T-cell (primary cell): ENCODE measurements around the gene CKAP2L. TPM values are rescaled to one million over a fixed set of nuclear protein-coding genes. Genes with fewer than 3 reads are reported as not detected.

Experiments used
- ATAC-seq, 4 experiments: fragments of 200-7000 bp in 3 of 4; fragments of 150-1000 bp in 1 of 4; cut with Tn5 transposase; replicated peaks in 1 of 4; 1 replicate in 3 of 4; 2 replicates in 1 of 4; pipeline ENCODE4 v1.10.0; 2021; ENCODE audit warnings: moderate library complexity in 3 of 4, mild to moderate bottlenecking in 2 of 4, moderate number of reproducible peaks in 1 of 4
- CTCF ChIA-PET, 2 donors: fragments of 300-600 bp; sonication (Branson Sonifier 250); formaldehyde crosslinking; loops; one replicate each; lab custom pipeline; 2022; ENCODE audit warnings: antibody characterized with exemption in 2 of 2; lab: Charles Lee
- POLR2A ChIA-PET, 2 donors: fragments of 300-600 bp; sonication (Branson Sonifier 250); formaldehyde crosslinking; loops; one replicate each; lab custom pipeline; 2022; ENCODE audit warnings: antibody characterized with exemption in 2 of 2; lab: Charles Lee
- DNase-seq, 35 experiments: peaks; one replicate each; pipeline versions ENCODE4 v3.0.0 to v3.0.0-alpha.2; 2013 to 2023
- H3K27ac ChIP-seq: one replicate; pipeline ENCODE4 v1.5.1; 2013; ENCODE audit warnings: low read length
- H3K27me3 ChIP-seq, 2 experiments: replicated peaks in 1 of 2; 1 replicate in 1 of 2; 2 replicates in 1 of 2; pipeline versions ENCODE4 v1.6.1 to v1.7.0; 2013; ENCODE audit warnings: low read length in 1 of 2, mixed read lengths in 1 of 2; ENCODE audit not compliant: control insufficient read depth in 2 of 2, insufficient read depth in 2 of 2; ENCODE audit errors: extremely low read depth in 1 of 2
- H3K36me3 ChIP-seq, 2 donors: 1 replicate in 1 of 2; 2 replicates in 1 of 2; pipeline versions ENCODE4 v1.6.1 to v1.7.0; 2013; ENCODE audit warnings: low read length in 1 of 2; ENCODE audit not compliant: control insufficient read depth in 2 of 2, insufficient read depth in 1 of 2; ENCODE audit errors: extremely low read depth in 1 of 2
- H3K4me1 ChIP-seq, 2 experiments: 1 replicate in 1 of 2; 2 replicates in 1 of 2; pipeline versions ENCODE4 v1.6.1 to v1.7.0; 2013; ENCODE audit warnings: low read length in 2 of 2, mixed read lengths in 1 of 2; ENCODE audit not compliant: insufficient read depth in 2 of 2, control insufficient read depth in 1 of 2; ENCODE audit errors: extremely low read depth in 1 of 2
- H3K4me3 ChIP-seq, 2 donors: 1 replicate in 1 of 2; 2 replicates in 1 of 2; pipeline versions ENCODE4 v1.5.1 to v1.7.0; 2013; ENCODE audit warnings: mild to moderate bottlenecking in 2 of 2, low read length in 1 of 2, moderate library complexity in 1 of 2; ENCODE audit not compliant: control insufficient read depth in 1 of 2; ENCODE audit errors: extremely low read depth in 1 of 2
- H3K9me3 ChIP-seq: 2 replicates; pipeline ENCODE4 v1.7.0; 2013
- H3K27ac Mint-ChIP-seq, 2 donors: one replicate each; pipeline ENCODE4 v1.8.0; 2020 to 2021; ENCODE audit warnings: mild to moderate bottlenecking in 2 of 2, mixed read lengths in 2 of 2
- H3K27me3 Mint-ChIP-seq, 2 donors: one replicate each; pipeline ENCODE4 v1.8.0; 2021 to 2022; ENCODE audit warnings: mixed read lengths in 2 of 2
- H3K36me3 Mint-ChIP-seq: one replicate; pipeline ENCODE4 v1.8.0; 2021; ENCODE audit warnings: mixed read lengths
- H3K4me1 Mint-ChIP-seq, 3 donors: one replicate each; pipeline ENCODE4 v1.8.0; 2020 to 2022; ENCODE audit warnings: mixed read lengths in 3 of 3, mild to moderate bottlenecking in 1 of 3
- H3K4me3 Mint-ChIP-seq, 3 donors: one replicate each; pipeline ENCODE4 v1.8.0; 2020 to 2022; ENCODE audit warnings: mild to moderate bottlenecking in 3 of 3, mixed read lengths in 3 of 3, moderate library complexity in 3 of 3
- H3K9me3 Mint-ChIP-seq, 3 donors: one replicate each; pipeline ENCODE4 v1.8.0; 2020 to 2022; ENCODE audit warnings: mixed read lengths in 3 of 3
- WGBS: methylation state at CpG from one replicate; pipeline ENCODE4 v1.1.5; 2013; ENCODE audit warnings: missing lambda C conversion rate; ENCODE audit not compliant: insufficient coverage; 5-methylcytosine and 5-hydroxymethylcytosine counted together
- total RNA-seq, 35 experiments: library from RNA in 6 of 35; stranded (reverse) in 6 of 35; fragments of 120-200 nt in 1 of 35; gene quantifications; one replicate each; pipeline versions ENCODE4 v1.2.1 to v1.2.4 and lab custom pipeline; 2013 to 2026

The CKAP2L gene
- total RNA-seq, 5 donors from 2014 or later (not counting 1 experiment from before 2014, with no cell fraction given), result 0.22 to 1.5 (median 0.33) TPM

DNA sequence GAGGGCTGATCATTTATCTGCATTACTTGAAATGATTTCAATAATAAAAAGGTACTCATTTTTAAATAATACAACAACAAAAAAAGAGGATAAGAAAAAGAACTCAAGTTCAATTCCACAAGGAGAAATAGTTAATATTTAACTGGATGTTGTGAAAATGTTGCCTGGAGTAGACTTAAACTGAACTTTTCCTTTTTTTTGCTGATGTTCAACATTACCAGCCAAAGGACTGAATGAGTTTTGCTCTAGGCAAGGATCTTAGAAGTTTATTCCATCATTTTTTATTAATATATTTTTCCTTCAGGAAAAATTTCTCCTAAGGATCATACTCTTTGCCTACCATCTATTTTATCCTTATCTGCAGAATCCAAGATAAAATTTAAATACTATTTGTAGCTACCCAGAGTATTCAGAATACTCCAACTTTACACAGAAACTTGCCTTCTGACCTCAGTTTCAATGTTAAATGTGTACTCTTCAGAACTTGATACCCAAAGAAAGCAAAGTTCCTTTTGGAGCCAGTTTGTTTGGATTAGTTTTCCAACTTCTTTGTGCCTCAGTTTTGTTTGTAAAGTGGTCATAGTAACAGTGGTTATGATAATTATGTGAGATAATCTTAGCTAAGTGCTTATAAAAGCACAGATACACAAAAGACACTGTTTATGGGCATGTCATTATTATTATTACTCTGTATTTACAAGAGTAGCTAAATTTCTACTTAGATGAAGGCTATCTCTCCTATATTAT lies 12.8 kb downstream of the CKAP2L start:
- no peaks in the 10 kb centered on the region for H3K36me3 ChIP-seq
- no peaks in the 10 kb centered on the region for H3K27me3 ChIP-seq
- H3K4me1 ChIP-seq, result peaks cover 2 to 11% of the 10 kb centered on the region in 2 experiments
- Mint-ChIP-seq H3K4me1 (peaks cover 8 to 34% (median 10%) of the 10 kb centered on the region in 3 donors), H3K27me3 (no peaks in the 10 kb centered on the region), H3K27ac (no peak overlapping the region), H3K9me3 (no peaks in the 10 kb centered on the region), H3K4me3 (no peak overlapping the region), H3K36me3 (no peaks in the 10 kb centered on the region)
- no peak overlapping the region for H3K4me3 ChIP-seq
- no peaks in the 10 kb centered on the region for H3K9me3 ChIP-seq
- no peak overlapping the region for H3K27ac ChIP-seq
- POLR2A ChIA-PET, result interaction anchor here in 1 of 2 donors (0.5 to 0.6 kb wide), 2 partner anchors 150 to 267 kb away, joined by 4 read pairs; no protein-coding TSS in a partner anchor
- CTCF ChIA-PET, result interaction anchor here (0.5 to 5.8 kb wide), 6 partner anchors 15 to 190 kb away, joined by 3 to 67 read pairs (median 7); no protein-coding TSS in a partner anchor
- no peak for DNase-seq
- no peak for ATAC-seq

DNA sequence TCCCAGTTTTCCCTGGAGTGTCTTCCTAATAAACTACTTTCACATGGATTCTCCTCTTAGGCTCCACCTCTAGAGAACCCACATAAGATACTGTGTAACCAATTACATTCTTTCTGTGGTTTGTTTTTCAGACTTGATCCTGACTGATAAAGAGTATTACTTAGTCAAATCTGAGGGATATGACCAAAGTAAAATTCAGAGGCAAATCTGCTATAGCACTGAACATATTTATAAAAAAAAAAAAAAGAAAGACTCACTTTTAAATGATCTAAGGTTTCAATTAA lies 13.9 kb downstream of the CKAP2L start:
- H3K27me3 ChIP-seq, result no peaks in the 10 kb centered on the region
- H3K9me3 Mint-ChIP-seq, result no peaks in the 10 kb centered on the region
- ChIA-PET CTCF (interaction anchor here (0.6 to 5.8 kb wide), 5 partner anchors 12 to 208 kb away, joined by 3 to 67 read pairs (median 11); no protein-coding TSS in a partner anchor), POLR2A (no interaction called here)
- H3K4me1 ChIP-seq, result peaks cover 2 to 11% of the 10 kb centered on the region in 2 experiments
- H3K9me3 ChIP-seq, result no peaks in the 10 kb centered on the region
- no peak for DNase-seq
- peak overlapping the region in 2 of 3 donors; percentile 21 to 60 for H3K4me3 Mint-ChIP-seq
- no peak for ATAC-seq
- H3K27ac ChIP-seq, result no peak overlapping the region
- H3K36me3 ChIP-seq, result no peaks in the 10 kb centered on the region
- H3K27ac Mint-ChIP-seq, result peak overlapping the region in 1 of 2 donors; percentile 74
- no peaks in the 10 kb centered on the region for H3K27me3 Mint-ChIP-seq
- H3K4me1 Mint-ChIP-seq, result peaks cover 8 to 27% (median 10%) of the 10 kb centered on the region in 3 donors
- H3K4me3 ChIP-seq, result no peak overlapping the region
- no peaks in the 10 kb centered on the region for H3K36me3 Mint-ChIP-seq

DNA sequence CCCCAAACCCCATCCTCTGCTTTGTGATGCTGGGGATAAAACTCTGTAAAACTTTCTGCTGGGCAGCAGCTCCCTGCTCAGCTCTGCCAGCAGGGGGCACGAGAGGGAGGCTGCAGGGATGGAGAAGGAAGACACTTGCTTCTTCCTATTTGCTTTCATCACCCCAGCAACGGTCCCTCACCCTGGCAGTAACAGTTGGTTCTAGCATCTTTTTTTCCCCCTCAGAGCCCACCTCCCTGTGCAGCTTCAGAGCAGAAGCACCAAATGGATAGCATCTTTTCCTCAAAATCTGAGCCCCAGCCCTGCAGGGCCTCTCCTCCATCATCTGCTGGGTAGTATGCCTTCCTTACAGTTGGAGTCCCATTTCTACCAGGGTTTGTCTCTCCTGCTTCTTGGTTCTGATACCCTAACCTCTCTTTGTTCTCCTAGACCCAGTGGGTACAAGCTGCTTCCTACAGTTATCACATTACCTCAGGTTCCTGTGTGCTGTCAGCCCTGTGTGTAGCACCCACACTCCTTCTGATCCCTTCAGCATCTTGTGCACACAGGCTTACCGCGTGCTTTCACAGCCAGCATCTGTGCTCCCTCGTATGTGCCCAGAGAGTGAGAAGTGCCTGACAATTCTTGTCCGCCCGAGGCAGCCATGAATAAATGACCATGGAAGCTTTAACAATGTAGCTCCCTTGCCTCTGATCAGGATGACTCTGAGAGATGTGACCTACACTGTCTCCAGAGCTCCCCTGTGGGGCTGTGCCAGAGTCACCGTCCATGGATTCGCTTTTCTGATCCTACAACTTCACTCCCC lies 14.5 kb downstream of the CKAP2L start:
- no peak overlapping the region for H3K4me3 ChIP-seq
- no peaks in the 10 kb centered on the region for H3K9me3 Mint-ChIP-seq
- peak overlapping the region; percentile 21 to 60 (median 34) for H3K4me3 Mint-ChIP-seq

DNA sequence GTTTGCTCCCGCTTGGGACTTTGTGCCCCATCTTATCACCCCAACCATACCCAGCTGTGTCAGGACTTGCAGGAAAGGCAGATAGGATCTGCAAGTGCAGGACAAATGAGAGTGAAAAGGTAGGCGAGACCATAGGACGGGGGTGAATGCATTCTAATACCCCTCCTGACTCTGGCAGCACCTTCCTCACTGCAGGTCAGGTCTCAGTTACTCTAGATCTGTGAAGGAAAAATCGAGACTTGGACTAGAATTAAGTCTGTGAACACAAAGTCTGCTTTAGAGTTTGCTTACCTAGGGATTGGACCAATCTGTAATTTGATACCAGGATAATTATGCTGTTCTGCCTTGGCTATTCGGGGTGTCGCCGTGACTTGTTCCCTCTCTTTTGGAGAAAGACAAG lies 23.9 kb downstream of the CKAP2L start:
- ChIA-PET POLR2A (interaction anchor here in 1 of 2 donors (0.7 kb wide), 1 partner anchor 107 kb away, joined by 4 read pairs; no protein-coding TSS in a partner anchor), CTCF (interaction anchor here (0.5 to 1.0 kb wide), 2 partner anchors 13 to 160 kb away, joined by 3 to 4 read pairs; no protein-coding TSS in a partner anchor)
- no peaks in the 10 kb centered on the region for H3K9me3 Mint-ChIP-seq
- ATAC-seq, result no peak
- H3K27ac Mint-ChIP-seq, result no peak overlapping the region
- no peaks in the 10 kb centered on the region for H3K9me3 ChIP-seq
- WGBS, result 92% methylated on average over 4 of the region's 7 CpGs
- H3K36me3 Mint-ChIP-seq, result no peaks in the 10 kb centered on the region
- H3K27me3 ChIP-seq, result no peaks in the 10 kb centered on the region
- no peaks in the 10 kb centered on the region for H3K4me1 Mint-ChIP-seq
- H3K4me1 ChIP-seq, result no peaks in the 10 kb centered on the region
- H3K27ac ChIP-seq, result no peak overlapping the region
- DNase-seq, result no peak
- no peak overlapping the region for H3K4me3 Mint-ChIP-seq
- H3K36me3 ChIP-seq, result no peaks in the 10 kb centered on the region
- no peak overlapping the region for H3K4me3 ChIP-seq
- H3K27me3 Mint-ChIP-seq, result no peaks in the 10 kb centered on the region

More for the DNA sequence above, 14.5 kb downstream of the CKAP2L start:
- Mint-ChIP-seq H3K27me3 (no peaks in the 10 kb centered on the region), H3K4me1 (peaks cover 8 to 23% (median 10%) of the 10 kb centered on the region in 3 donors), H3K36me3 (no peaks in the 10 kb centered on the region), H3K27ac (peak overlapping the region; percentile 4 to 74)
- no peaks in the 10 kb centered on the region for H3K36me3 ChIP-seq
- ATAC-seq (peak; percentile 90 to 96 (median 90)), DNase-seq (peak; percentile 56 to 87 (median 75))
- CTCF ChIA-PET, result interaction anchor here (0.6 to 5.8 kb wide), 14 partner anchors 13 to 692 kb away, joined by 3 to 67 read pairs (median 4); no protein-coding TSS in a partner anchor
- H3K27ac ChIP-seq, result peak overlapping the region; percentile 44
- 56% methylated on average over 8 of the region's 9 CpGs for WGBS
- H3K4me1 ChIP-seq, result peaks cover 2 to 11% of the 10 kb centered on the region in 2 experiments
- no peaks in the 10 kb centered on the region for H3K9me3 ChIP-seq
- no peaks in the 10 kb centered on the region for H3K27me3 ChIP-seq
- POLR2A ChIA-PET, result interaction anchor here (0.5 to 0.7 kb wide), 3 partner anchors 10 to 232 kb away, joined by 3 to 7 read pairs (median 3); no protein-coding TSS in a partner anchor

DNA sequence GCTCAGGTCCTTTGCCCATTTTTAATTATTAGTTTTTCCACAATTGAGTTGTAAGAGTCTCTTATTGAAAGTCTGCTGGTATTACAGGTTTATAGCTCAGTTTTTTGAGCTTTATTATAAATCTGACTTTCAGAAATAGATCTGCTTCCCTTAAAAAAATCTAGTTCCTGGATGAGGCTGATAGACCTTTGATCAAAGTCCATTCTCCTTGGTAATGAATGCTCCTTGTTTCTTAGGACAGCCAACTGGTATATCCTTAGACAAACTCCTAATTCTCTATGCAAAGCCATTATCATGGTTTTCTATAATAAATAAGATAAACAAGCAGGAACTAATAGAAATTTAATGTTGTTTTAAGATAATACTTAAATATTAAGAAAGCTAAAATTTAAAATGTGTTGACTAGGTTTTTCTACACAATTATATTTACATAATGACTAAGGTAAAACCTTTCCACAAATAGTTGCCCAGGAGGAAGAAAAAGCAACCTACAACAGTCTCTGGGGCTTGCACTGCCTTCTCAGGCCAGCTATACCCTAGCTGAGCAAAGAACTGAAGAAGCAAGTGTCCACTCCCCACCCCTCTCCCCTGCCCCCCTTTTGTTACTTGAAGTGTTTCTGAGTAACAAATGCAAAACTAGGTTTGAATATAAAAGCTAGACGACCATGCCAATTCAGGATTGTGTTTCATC lies 26.7 kb downstream of the CKAP2L start:
- Mint-ChIP-seq H3K4me3 (no peak overlapping the region), H3K36me3 (no peaks in the 10 kb centered on the region), H3K4me1 (no peaks in the 10 kb centered on the region), H3K27me3 (no peaks in the 10 kb centered on the region), H3K27ac (no peak overlapping the region), H3K9me3 (no peaks in the 10 kb centered on the region)
- ChIA-PET CTCF (interaction anchor here in 1 of 2 donors (1.3 to 2.0 kb wide), 2 partner anchors 11 kb away, joined by 3 to 13 read pairs; no protein-coding TSS in a partner anchor), POLR2A (no interaction called here)
- no peaks in the 10 kb centered on the region for H3K36me3 ChIP-seq
- H3K4me1 ChIP-seq, result no peaks in the 10 kb centered on the region
- ATAC-seq, result no peak
- no CpG with 5 or more reads among the region's 1 CpG for WGBS
- H3K9me3 ChIP-seq, result no peaks in the 10 kb centered on the region
- no peak overlapping the region for H3K4me3 ChIP-seq
- H3K27me3 ChIP-seq, result no peaks in the 10 kb centered on the region
- DNase-seq, result no peak
- H3K27ac ChIP-seq, result no peak overlapping the region

DNA sequence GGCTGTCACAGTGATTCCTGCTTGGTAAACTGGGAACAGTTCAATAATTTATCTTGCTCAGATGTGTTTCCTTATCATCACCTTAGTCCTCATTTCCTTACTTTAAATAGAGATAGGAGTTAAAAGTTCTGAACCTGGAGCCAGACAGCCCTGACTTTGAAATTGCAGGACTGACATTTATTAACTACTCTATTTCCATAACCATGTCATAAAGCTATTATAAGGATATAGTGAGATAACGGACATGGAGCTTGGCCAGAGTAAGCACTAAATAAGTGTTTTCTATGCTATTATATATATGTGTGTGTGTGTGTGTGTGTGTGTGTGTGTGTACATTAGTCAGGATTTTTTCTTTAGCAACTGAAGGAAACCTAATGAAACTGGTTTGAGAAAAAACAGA lies 30.5 kb downstream of the CKAP2L start:
- ATAC-seq, result no peak
- Histone ChIP-seq H3K27ac (no peak overlapping the region), H3K9me3 (no peaks in the 10 kb centered on the region), H3K36me3 (no peaks in the 10 kb centered on the region), H3K4me1 (no peaks in the 10 kb centered on the region), H3K27me3 (peaks cover 0 to 6% of the 10 kb centered on the region in 2 experiments), H3K4me3 (no peak overlapping the region)
- no CpG with 5 or more reads among the region's 1 CpG for WGBS
- H3K9me3 Mint-ChIP-seq, result no peaks in the 10 kb centered on the region
- CTCF ChIA-PET, result interaction anchor here in 1 of 2 donors (0.7 kb wide), 1 partner anchor 21 kb away, joined by 4 read pairs; no protein-coding TSS in a partner anchor
- H3K27ac Mint-ChIP-seq, result no peak overlapping the region
- no peaks in the 10 kb centered on the region for H3K36me3 Mint-ChIP-seq
- no peaks in the 10 kb centered on the region for H3K27me3 Mint-ChIP-seq
- no peak for DNase-seq
- no peaks in the 10 kb centered on the region for H3K4me1 Mint-ChIP-seq
- no peak overlapping the region for H3K4me3 Mint-ChIP-seq
- POLR2A ChIA-PET, result no interaction called here
